K562 (cell line): Measurements from ENCODE around the gene TUT1. TPM values are rescaled to one million over a fixed set of nuclear protein-coding genes. Genes with fewer than 3 reads are reported as not detected.

Experiments used
- E2F3 ChIP-seq: fragments of 250-450 bp; sonication (Bioruptor Pico); IDR thresholded peaks from 2 replicates; pipeline ENCODE4 v1.4.0; 2020; ENCODE audit warnings: mild to moderate bottlenecking
- GTF2A2 ChIP-seq: IDR thresholded peaks from 2 replicates; pipeline ENCODE4 v1.6.1; 2016; ENCODE audit warnings: mild to moderate bottlenecking, missing genetic modification characterization, missing compliant biosample characterization
- TAF15 ChIP-seq: fragments of 200-400 bp; formaldehyde crosslinking; IDR thresholded peaks from 2 replicates; pipeline ENCODE4 v1.6.1; 2017; ENCODE audit warnings: mild to moderate bottlenecking, low read depth, low read length, moderate library complexity
- ZBTB33 ChIP-seq: sonication (generic); formaldehyde crosslinking; IDR thresholded peaks from 2 replicates; pipeline ENCODE4 v1.8.1; 2023; ENCODE audit warnings: mild to moderate bottlenecking, missing genetic modification reagents
- ZNF318 ChIP-seq, 2 experiments: fragments of 450-650 bp; IDR thresholded peaks; 2 replicates each; pipeline ENCODE4 v1.6.1; 2016; ENCODE audit warnings: mild to moderate bottlenecking in 2 of 2, borderline replicate concordance in 1 of 2, low read depth in 1 of 2, moderate library complexity in 1 of 2
- polyA plus RNA-seq, 8 experiments: library from polyadenylated mRNA; depleted of rRNA in 4 of 8; stranded (reverse) in 5 of 8; unstranded in 3 of 8; fragments of >200 nt; fragmentation: Nextera tagmentation in 2 of 8; fragmentation: Illumina TruSeq in 1 of 8; extraction: Ambion mirVana in 2 of 8; extraction: Trizol in 1 of 8; gene quantifications; 2 replicates each; pipeline versions ENCODE4 v1.2.1 to v1.2.3, GENCODE V29; 2011 to 2014; ENCODE audit warnings: inconsistent platforms in 1 of 8, missing spikeins in 1 of 8
- total RNA-seq, 7 experiments: library from RNA; depleted of rRNA in 6 of 7; stranded (reverse); fragments of >200 nt in 6 of 7; fragmentation: Illumina TruSeq in 2 of 7; extraction: Trizol in 2 of 7; gene quantifications; 2 replicates each; pipeline versions ENCODE4 v1.2.1 to v1.2.3, GENCODE V29; 2011 to 2021; ENCODE audit warnings: low replicate concordance in 1 of 7
- TF ChIP-seq, protein P1 (sequence below): fragments of 450-650 bp; formaldehyde crosslinking; IDR thresholded peaks from 2 replicates; pipeline ENCODE4 v1.4.0; 2020; ENCODE audit warnings: mild to moderate bottlenecking, moderate library complexity

The TUT1 gene
- total and polyA plus RNA-seq, 9 of the 15 experiments (the other 6 are each of a cell fraction or from before 2014, with no cell fraction given): 0.66 to 44.3 (median 15.7) TPM

GRCh38 chr11:62546929-62547625 is 44.2 kb downstream of the TUT1 start (continued):
- 0 out of 2 replicates have a peak, but pooled peaks have one; percentile 32 for TF ChIP-seq ZBTB33 (CRISPR knock-in tag)
- TF ChIP-seq E2F3 (CRISPR knock-in tag): no peak
- no peak for TF ChIP-seq ZNF318 (IDR thresholded peaks at IDR 0.05; ENCODE audit: borderline replicate concordance in 1 of 2, low read depth in 1 of 2)
- no peak for TF ChIP-seq TAF15
- no peak for TF ChIP-seq GTF2A2 (tag)
- TF ChIP-seq, protein P1, sequence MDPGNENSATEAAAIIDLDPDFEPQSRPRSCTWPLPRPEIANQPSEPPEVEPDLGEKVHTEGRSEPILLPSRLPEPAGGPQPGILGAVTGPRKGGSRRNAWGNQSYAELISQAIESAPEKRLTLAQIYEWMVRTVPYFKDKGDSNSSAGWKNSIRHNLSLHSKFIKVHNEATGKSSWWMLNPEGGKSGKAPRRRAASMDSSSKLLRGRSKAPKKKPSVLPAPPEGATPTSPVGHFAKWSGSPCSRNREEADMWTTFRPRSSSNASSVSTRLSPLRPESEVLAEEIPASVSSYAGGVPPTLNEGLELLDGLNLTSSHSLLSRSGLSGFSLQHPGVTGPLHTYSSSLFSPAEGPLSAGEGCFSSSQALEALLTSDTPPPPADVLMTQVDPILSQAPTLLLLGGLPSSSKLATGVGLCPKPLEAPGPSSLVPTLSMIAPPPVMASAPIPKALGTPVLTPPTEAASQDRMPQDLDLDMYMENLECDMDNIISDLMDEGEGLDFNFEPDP (CRISPR knock-in tag): no peak
